Fibroblast of mammary gland (primary cell): ENCODE results near the gene CHST15.

Source experiments
- DNase-seq: peaks from one replicate; pipeline ENCODE4 v3.0.0-alpha.2; 2010; ENCODE audit warnings: low read depth
- H3K4me3 ChIP-seq: 2 replicates; pipeline ENCODE4 v1.5.1; 2011; ENCODE audit warnings: low read depth, mild to moderate bottlenecking, low read length, moderate library complexity; ENCODE audit not compliant: control insufficient read depth
- TF ChIP-seq, protein P1 (sequence below): conservative IDR thresholded peaks from 2 replicates; pipeline ENCODE4 v1.5.1; 2011; ENCODE audit warnings: low read depth, low read length, inconsistent platforms; ENCODE audit not compliant: control insufficient read depth, insufficient read depth

Gene CHST15

DNA sequence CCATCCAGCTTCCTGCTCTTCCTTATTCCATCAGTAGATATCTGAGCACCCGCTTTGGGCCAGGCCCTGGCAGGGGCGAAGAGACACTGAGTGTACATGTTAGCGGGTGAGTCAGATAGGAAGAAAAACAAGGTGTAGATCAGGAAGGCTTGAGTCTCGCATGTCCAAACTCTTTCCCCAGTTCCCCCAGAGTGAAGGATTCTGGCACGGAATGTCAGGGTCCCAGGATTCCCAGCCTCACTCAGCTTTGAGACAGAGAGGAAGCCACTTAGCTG, 24.1 kb upstream of the CHST15 start:
- H3K4me3 ChIP-seq, result no peak overlapping the region
- no peak for DNase-seq
- TF ChIP-seq, protein P1, sequence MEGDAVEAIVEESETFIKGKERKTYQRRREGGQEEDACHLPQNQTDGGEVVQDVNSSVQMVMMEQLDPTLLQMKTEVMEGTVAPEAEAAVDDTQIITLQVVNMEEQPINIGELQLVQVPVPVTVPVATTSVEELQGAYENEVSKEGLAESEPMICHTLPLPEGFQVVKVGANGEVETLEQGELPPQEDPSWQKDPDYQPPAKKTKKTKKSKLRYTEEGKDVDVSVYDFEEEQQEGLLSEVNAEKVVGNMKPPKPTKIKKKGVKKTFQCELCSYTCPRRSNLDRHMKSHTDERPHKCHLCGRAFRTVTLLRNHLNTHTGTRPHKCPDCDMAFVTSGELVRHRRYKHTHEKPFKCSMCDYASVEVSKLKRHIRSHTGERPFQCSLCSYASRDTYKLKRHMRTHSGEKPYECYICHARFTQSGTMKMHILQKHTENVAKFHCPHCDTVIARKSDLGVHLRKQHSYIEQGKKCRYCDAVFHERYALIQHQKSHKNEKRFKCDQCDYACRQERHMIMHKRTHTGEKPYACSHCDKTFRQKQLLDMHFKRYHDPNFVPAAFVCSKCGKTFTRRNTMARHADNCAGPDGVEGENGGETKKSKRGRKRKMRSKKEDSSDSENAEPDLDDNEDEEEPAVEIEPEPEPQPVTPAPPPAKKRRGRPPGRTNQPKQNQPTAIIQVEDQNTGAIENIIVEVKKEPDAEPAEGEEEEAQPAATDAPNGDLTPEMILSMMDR, result no peak

DNA sequence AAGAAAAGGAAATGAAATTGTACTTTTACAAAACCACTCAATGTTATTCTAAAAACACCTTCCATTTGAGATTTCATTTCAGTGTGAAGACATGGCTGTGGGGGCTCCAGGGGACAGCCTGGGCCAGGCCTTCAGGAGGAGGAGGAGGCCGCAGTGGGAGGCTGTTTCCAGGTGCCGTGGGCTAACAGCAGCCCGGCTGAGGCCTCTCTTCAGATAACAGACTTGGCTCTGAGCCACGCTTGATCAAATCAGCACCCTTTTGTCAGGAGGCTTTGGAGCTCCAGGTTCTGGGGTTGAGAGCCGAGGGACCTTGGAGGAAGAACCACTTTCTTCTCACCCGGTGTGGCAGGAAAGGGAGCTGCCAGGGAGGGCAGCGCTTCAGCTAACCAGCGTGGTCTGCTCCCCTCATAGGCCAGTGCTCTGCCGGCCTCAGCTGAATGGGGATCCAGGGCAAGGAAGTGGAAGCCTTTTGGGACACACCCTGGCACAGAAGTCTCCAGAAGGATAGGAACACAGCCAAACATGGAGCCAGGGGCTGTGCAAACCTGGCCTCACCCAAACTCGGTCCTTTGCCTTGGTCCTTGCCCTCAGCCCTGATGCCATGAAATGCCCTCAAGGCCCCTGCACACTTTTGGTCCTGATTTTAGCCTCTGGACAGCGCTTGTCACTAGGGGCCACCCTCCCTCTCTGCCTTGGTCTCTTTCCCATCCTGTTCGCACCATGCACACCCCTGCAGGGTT, 23.5 kb upstream of the CHST15 start:
- TF ChIP-seq, protein P1, result no peak
- H3K4me3 ChIP-seq, result no peak overlapping the region
- no peak for DNase-seq

DNA sequence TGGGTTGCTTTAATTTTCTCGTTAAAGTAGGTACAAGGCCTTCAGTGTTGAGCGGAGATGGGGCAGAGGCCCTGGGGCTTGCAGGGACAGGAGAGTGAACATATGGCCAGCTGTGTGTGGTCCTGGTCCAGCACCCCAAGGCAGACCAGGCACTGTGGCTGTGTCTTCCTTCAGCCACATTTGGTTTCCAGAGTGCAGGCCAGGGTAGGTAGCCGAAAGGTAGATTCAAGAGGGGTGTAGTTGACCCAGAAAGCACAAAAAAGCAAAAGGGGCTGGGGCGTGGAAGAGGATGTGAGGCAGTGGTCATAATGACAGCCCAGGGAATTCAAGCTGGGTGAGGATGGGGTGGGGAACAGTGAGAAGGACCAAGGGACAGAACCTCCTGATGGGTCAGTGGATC, 21.3 kb upstream of the CHST15 start:
- no peak for DNase-seq

DNA sequence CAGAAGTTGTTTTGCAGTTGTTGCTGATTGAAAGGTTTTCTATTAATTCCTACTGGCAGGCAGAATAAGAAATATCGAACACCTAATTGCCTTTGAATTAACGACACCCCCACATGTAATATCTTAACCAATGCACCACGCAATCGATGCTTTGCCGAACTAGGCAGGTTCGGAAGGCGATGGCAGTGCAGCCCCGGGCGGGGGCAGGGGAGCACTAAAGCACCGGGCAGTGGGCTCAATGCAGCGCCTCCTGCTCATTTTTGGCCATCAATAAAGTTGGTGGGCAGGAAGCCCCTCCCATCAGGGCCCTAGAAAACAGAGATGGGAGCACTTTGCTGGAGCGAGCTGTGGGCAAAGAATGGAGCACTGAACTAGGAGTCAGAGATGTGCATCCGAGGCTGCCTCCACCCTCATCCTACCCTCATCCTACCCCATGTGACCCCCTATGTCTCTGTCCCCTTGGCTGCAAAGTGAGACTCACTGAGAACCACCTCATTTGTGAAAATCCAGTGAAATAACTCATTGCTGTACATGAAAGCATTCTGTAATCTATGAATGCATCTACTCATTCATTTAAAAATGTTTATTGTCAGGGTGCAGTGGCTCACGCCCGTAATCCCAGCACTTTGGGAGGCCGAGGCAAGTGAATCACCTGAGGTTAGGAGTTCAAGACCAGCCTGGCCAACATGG, 19.6 kb upstream of the CHST15 start:
- no peak for DNase-seq
- TF ChIP-seq, protein P1, result no peak
- no peak overlapping the region for H3K4me3 ChIP-seq

More for the DNA sequence above, 21.3 kb upstream of the CHST15 start:
- TF ChIP-seq, protein P1, result no peak
- no peak overlapping the region for H3K4me3 ChIP-seq

DNA sequence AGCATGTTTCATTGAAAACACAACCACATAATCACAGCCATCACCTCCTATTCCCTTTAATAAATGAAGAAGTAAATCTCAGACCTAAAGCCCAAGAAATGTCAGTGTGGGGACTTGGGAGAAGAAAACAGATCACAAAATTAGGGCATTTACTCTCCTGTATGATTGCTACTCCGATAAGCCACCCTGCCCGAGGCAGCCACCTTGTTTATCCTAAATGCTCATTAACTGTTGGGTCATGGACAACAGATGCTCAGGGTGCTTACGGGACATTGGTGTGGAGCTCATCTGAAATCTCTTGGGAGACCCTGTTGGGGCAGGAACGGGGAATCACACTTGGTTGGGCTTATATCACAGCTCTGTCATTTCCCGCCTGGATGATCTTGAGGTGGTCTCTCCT, 17.5 kb upstream of the CHST15 start:
- no peak for DNase-seq
- TF ChIP-seq, protein P1, result no peak
- H3K4me3 ChIP-seq, result no peak overlapping the region

DNA sequence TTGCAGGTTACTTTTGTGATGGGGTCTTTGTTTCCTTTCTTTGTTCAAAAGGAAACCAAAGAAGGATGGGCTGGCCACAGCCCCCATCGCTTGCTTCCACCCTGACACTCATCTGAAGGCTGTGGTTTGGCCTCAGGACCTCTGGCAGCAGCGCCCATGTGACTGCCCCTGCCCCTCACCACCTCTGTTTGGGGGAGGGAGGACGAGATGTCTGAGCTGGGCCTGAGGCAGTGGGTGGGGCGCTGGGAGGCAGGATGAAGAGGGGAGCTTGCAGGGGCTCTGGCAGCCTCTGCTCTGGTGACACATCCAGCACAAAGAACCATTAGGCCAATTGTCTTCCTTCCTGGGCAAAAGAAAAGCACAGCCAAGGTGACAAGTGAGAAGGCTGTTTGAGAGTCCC, 15.9 kb upstream of the CHST15 start:
- no peak for DNase-seq
- no peak overlapping the region for H3K4me3 ChIP-seq
- TF ChIP-seq, protein P1, result no peak
